Measurements from ENCODE around the gene C3orf22.

C3orf22 gene, protein sequence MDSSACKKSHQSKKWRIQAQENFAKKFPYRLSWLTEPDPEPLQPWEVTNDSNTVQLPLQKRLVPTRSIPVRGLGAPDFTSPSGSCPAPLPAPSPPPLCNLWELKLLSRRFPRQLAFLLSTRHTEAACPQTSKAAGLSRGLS
- long read RNA-seq: 0 reads

DNA sequence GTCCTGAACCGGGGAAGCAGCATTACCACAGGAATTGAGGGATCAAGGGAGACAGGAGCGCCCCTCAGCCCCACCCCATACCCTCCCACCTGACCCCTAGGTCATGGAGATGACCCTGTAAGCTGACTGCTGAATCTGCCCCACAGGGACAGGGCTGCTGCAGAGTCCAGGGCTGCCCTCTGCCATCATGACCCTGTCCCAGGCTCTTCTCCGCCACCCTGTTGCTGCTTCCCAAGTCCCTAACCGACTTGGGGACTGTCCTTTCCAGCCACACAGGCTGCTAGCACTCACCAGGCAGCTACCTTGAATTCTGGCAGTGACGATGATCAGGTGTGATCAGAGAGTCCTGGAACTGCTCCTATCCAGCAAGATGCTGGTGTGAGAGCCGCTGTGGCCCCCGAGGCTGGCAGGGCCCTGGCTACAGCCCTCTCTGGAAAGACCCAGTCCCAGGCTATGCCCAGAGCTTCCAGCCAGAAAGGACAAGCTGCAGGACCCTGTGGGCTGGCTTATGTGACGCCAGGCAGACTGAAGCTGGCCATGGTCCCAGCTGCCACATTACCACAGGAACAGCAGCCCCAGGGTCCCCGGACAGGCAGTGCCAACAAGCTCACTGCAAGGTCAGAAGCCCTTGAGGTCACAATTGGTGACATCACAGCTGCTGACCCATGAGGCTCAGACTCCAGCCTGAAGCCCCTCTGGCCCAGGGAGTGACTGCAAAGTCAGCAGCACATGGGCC lies at the start of gene C3orf22:
Gene C3orf22 (minus strand): TSS at position 597 of the 736 bp plus-strand sequence. CDS start 5,542 bp downstream, outside the sequence.
- Histone ChIP-seq H3K27me3 (ENCODE audit: insufficient read depth, poor library complexity, severe bottlenecking) (no peaks in the 10 kb centered on the region), H3K27ac (replicated peaks) (no peak within 1 kb of the TSS), H3K4me3 (replicated peaks; ENCODE audit: insufficient read depth, low read length) (no peak within 1 kb of the TSS)
- DNase-seq (ENCODE audit: low read depth in 1 of 2, low spot score in 1 of 2): no peak
- TF ChIP-seq, protein P1, sequence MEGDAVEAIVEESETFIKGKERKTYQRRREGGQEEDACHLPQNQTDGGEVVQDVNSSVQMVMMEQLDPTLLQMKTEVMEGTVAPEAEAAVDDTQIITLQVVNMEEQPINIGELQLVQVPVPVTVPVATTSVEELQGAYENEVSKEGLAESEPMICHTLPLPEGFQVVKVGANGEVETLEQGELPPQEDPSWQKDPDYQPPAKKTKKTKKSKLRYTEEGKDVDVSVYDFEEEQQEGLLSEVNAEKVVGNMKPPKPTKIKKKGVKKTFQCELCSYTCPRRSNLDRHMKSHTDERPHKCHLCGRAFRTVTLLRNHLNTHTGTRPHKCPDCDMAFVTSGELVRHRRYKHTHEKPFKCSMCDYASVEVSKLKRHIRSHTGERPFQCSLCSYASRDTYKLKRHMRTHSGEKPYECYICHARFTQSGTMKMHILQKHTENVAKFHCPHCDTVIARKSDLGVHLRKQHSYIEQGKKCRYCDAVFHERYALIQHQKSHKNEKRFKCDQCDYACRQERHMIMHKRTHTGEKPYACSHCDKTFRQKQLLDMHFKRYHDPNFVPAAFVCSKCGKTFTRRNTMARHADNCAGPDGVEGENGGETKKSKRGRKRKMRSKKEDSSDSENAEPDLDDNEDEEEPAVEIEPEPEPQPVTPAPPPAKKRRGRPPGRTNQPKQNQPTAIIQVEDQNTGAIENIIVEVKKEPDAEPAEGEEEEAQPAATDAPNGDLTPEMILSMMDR (IDR thresholded peaks at IDR 0.05; ENCODE audit: insufficient read depth, low read length): no peak
- TF ChIP-seq POLR2AphosphoS5 (IDR thresholded peaks at IDR 0.05; ENCODE audit: low read depth) (no peak), GABPA (IDR thresholded peaks at IDR 0.05; ENCODE audit: low read depth) (no peak), SPI1 (IDR thresholded peaks at IDR 0.05; ENCODE audit: borderline replicate concordance, low read depth) (no peak)
- TF ChIP-seq, protein P2, sequence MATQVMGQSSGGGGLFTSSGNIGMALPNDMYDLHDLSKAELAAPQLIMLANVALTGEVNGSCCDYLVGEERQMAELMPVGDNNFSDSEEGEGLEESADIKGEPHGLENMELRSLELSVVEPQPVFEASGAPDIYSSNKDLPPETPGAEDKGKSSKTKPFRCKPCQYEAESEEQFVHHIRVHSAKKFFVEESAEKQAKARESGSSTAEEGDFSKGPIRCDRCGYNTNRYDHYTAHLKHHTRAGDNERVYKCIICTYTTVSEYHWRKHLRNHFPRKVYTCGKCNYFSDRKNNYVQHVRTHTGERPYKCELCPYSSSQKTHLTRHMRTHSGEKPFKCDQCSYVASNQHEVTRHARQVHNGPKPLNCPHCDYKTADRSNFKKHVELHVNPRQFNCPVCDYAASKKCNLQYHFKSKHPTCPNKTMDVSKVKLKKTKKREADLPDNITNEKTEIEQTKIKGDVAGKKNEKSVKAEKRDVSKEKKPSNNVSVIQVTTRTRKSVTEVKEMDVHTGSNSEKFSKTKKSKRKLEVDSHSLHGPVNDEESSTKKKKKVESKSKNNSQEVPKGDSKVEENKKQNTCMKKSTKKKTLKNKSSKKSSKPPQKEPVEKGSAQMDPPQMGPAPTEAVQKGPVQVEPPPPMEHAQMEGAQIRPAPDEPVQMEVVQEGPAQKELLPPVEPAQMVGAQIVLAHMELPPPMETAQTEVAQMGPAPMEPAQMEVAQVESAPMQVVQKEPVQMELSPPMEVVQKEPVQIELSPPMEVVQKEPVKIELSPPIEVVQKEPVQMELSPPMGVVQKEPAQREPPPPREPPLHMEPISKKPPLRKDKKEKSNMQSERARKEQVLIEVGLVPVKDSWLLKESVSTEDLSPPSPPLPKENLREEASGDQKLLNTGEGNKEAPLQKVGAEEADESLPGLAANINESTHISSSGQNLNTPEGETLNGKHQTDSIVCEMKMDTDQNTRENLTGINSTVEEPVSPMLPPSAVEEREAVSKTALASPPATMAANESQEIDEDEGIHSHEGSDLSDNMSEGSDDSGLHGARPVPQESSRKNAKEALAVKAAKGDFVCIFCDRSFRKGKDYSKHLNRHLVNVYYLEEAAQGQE (IDR thresholded peaks at IDR 0.05; ENCODE audit: insufficient replicate concordance, low read depth): no peak

DNA sequence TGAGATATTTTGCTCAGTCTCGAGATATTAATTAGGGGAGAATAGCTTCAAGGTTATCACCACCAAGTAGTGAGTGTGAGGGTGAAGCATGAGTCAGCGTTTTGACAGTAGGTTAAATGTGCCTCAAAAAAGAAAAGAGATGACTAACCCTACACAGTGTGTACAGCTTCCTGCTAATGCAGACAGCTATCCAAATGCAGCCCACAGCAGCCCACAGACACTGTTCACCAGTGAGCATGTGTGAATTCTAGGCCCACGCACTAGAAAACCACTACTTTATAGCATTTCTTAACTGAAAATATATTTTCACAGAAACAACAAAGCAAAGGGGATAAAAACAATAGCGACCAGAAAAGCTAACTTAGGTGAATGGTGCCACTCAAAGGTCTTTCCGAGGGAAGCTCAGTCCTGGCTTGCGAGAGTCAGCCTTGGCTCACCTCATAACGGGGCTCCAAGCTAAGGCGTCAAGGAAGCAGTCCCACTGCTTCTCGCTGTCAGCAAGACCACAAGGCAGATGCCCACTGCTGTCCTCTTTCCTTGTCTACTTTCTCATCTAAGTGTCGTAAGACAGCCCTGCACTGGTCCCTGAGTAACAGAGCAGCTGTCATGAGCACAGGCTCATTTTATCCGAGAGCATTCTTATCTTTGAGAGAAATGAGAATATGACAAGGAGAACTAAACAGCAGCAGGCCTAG lies 48.6 kb upstream of the C3orf22 start:
- H3K27ac ChIP-seq (replicated peaks): no peak overlapping the region
- TF ChIP-seq, protein P1 (IDR thresholded peaks at IDR 0.05; ENCODE audit: insufficient read depth, low read length): no peak
- TF ChIP-seq POLR2AphosphoS5 (IDR thresholded peaks at IDR 0.05; ENCODE audit: low read depth) (no peak), SPI1 (IDR thresholded peaks at IDR 0.05; ENCODE audit: borderline replicate concordance, low read depth) (no peak), GABPA (IDR thresholded peaks at IDR 0.05; ENCODE audit: low read depth) (no peak)
- TF ChIP-seq, protein P2 (IDR thresholded peaks at IDR 0.05; ENCODE audit: insufficient replicate concordance, low read depth): no peak
- no peak overlapping the region for H3K4me3 ChIP-seq (replicated peaks; ENCODE audit: insufficient read depth, low read length)
- no peaks in the 10 kb centered on the region for H3K27me3 ChIP-seq (ENCODE audit: insufficient read depth, poor library complexity, severe bottlenecking)
- peak in 1 of 2 experiments; percentile 49 for DNase-seq (ENCODE audit: low read depth in 1 of 2, low spot score in 1 of 2)

DNA sequence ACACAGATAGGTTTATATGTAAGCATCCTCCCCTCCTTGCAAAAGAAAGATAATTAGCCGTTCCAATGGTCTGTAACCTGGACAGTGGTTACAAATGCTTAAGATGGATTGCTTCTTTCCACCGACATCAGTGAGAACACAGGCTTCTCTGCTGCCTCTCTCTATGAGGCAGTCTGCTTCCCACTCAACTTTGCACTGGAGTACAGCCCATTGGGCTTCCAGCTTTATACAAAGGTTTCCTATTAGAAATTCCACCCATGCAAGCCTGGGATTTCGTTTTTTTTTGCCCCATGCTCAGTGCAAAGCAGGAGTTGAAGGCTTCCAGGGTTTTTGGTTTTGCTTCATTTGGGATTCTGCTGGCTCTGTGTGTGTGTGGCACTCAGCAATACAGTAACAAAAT lies 47.3 kb upstream of the C3orf22 start:
- Histone ChIP-seq H3K4me3 (replicated peaks; ENCODE audit: insufficient read depth, low read length) (no peak overlapping the region), H3K27ac (replicated peaks) (no peak overlapping the region), H3K27me3 (ENCODE audit: insufficient read depth, poor library complexity, severe bottlenecking) (no peaks in the 10 kb centered on the region)
- DNase-seq (ENCODE audit: low read depth in 1 of 2, low spot score in 1 of 2): no peak
- TF ChIP-seq, protein P1 (IDR thresholded peaks at IDR 0.05; ENCODE audit: insufficient read depth, low read length): no peak
- TF ChIP-seq SPI1 (IDR thresholded peaks at IDR 0.05; ENCODE audit: borderline replicate concordance, low read depth) (no peak), POLR2AphosphoS5 (IDR thresholded peaks at IDR 0.05; ENCODE audit: low read depth) (no peak), GABPA (IDR thresholded peaks at IDR 0.05; ENCODE audit: low read depth) (no peak)
- TF ChIP-seq, protein P2 (IDR thresholded peaks at IDR 0.05; ENCODE audit: insufficient replicate concordance, low read depth): no peak
